BE2C (cell line): Measurements from ENCODE around the gene CEP350.
"Not testable (repeated sequence)": the region's sequence is repeated elsewhere in the genome, so short reads cannot be mapped to it uniquely, and the experiment has no call there.

Experiments
- DNase-seq: peaks from one replicate; pipeline ENCODE4 v3.0.0-alpha.2; 2020
- H3K27me3 ChIP-seq: fragments of 250-450 bp; sonication (Bioruptor Pico); 2 replicates; pipeline ENCODE4 v1.5.1; 2020; ENCODE audit warnings: mild to moderate bottlenecking
- H3K36me3 ChIP-seq: fragments of 250-450 bp; sonication (Bioruptor Pico); 2 replicates; pipeline ENCODE4 v1.5.1; 2020; ENCODE audit warnings: mild to moderate bottlenecking
- H3K4me1 ChIP-seq: fragments of 250-450 bp; sonication (Bioruptor Pico); 2 replicates; pipeline ENCODE4 v1.5.1; 2020
- H3K4me3 ChIP-seq: 2 replicates; pipeline ENCODE4 v1.5.1; 2011; ENCODE audit warnings: low read depth, low read length
- H3K9me3 ChIP-seq: fragments of 250-450 bp; sonication (Bioruptor Pico); 2 replicates; pipeline ENCODE4 v1.5.1; 2020
- TF ChIP-seq, protein P1 (sequence below): IDR thresholded peaks from 2 replicates; pipeline ENCODE4 v1.5.1; 2012; ENCODE audit warnings: mild to moderate bottlenecking, low read depth, low read length

CEP350 gene

DNA sequence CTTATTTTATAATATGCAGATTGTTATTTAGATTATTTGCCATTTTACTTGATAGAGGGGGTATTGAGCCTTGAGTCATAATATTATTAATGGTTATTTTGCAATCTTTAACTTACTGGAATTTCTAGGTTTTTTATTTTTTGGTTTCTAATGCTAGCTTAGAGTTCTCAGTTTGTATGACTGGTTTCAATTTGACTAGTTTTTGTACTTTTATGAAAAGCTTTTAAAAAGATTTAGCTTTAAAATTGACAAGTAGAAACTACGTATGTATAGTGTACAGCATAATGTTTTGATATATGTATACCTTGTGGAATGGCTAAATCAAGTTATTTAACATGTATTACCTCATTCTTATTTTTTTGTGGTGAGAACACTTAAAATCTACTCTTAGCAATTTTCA, 41.5 kb downstream of the CEP350 start:
- DNase-seq: no peak
- Histone ChIP-seq H3K9me3 (no peaks in the 10 kb centered on the region), H3K4me3 (no peak overlapping the region), H3K4me1 (no peaks in the 10 kb centered on the region), H3K27me3 (no peaks in the 10 kb centered on the region), H3K36me3 (peaks cover 17% of the 10 kb centered on the region)
- TF ChIP-seq, protein P1, sequence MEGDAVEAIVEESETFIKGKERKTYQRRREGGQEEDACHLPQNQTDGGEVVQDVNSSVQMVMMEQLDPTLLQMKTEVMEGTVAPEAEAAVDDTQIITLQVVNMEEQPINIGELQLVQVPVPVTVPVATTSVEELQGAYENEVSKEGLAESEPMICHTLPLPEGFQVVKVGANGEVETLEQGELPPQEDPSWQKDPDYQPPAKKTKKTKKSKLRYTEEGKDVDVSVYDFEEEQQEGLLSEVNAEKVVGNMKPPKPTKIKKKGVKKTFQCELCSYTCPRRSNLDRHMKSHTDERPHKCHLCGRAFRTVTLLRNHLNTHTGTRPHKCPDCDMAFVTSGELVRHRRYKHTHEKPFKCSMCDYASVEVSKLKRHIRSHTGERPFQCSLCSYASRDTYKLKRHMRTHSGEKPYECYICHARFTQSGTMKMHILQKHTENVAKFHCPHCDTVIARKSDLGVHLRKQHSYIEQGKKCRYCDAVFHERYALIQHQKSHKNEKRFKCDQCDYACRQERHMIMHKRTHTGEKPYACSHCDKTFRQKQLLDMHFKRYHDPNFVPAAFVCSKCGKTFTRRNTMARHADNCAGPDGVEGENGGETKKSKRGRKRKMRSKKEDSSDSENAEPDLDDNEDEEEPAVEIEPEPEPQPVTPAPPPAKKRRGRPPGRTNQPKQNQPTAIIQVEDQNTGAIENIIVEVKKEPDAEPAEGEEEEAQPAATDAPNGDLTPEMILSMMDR: no peak

DNA sequence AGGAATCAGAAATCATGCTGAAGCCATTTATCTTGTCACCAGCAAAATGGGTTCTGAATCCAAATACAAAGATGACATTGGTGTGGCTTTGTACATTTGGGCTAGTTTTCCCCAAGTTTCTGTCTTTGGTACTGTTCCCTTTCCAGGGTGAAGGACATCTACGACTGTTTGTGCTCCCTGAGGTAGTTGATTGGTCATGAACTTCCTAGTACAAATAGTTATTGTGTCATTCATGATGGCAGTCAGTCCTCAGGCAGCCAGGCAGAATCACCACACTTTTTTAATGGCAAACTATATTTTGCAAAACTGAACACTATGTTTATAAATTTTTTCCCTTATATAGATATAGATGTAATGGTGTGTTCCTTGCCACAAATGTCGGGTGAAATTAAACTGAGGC, 46.0 kb downstream of the CEP350 start:
- H3K9me3 ChIP-seq: no peaks in the 10 kb centered on the region
- TF ChIP-seq, protein P1: no peak
- H3K4me3 ChIP-seq: no peak overlapping the region
- H3K4me1 ChIP-seq: no peaks in the 10 kb centered on the region
- DNase-seq: no peak
- no peaks in the 10 kb centered on the region for H3K27me3 ChIP-seq
- peaks cover 10% of the 10 kb centered on the region for H3K36me3 ChIP-seq

DNA sequence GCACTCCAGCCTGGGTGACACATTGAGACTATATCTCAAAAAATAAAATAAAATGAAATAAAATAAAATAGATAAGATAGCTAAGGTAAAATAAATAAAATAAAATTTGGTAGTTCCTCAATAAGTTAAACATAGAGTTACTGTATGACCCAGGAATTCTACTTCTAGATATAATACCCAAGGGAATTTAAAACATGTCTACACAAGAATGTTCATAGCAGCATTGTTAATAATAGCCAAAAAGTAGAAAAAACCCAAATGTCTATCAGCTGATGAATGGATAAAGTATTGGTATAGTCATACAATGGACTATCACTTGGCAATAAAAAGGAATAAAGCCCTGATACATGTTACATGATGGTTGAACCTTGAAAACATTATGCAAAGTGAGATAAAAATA, 47.8 kb downstream of the CEP350 start:
- Histone ChIP-seq H3K4me3 (no peak overlapping the region), H3K4me1 (no peaks in the 10 kb centered on the region), H3K36me3 (peaks cover 15% of the 10 kb centered on the region), H3K27me3 (no peaks in the 10 kb centered on the region), H3K9me3 (0 out of 2 replicates have a peak, but pooled peaks cover 2% of the 10 kb centered on the region)
- DNase-seq: no peak
- TF ChIP-seq, protein P1: no peak

DNA sequence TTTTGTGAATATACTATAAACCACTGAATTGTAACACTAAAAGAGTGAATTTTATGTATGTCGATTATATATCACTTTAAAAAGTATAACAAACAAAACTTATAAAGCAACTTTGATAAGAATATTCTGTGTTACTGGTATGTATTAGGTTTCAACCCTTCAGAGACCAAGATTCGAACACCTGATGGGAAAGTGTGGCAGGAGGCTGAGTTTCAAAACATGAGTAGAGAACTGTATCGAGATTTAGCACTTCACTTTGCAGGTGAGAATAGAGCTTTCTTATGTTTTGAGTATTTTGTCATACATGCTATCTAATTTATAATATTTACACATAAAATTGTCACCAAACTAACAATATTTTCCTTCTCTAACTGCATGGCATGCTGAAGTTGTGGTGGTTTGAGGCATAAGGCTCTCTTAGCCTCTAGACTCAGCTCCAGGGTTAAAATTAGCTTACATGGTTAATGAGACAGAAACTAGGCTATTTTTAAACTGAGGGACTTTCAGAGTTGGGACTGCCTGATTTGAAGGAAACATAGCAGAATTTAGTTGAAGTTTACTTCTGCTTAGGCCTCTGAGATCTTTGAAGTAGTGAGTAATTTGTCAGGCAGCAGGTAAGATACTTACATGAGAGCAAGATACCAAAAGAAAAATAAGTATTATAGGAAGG, 48.6 kb downstream of the CEP350 start:
- H3K4me3 ChIP-seq: no peak overlapping the region
- DNase-seq: no peak
- H3K9me3 ChIP-seq: 0 out of 2 replicates have a peak, but pooled peaks cover 2% of the 10 kb centered on the region
- no peaks in the 10 kb centered on the region for H3K4me1 ChIP-seq
- no peaks in the 10 kb centered on the region for H3K27me3 ChIP-seq
- peaks cover 15% of the 10 kb centered on the region for H3K36me3 ChIP-seq
- TF ChIP-seq, protein P1: no peak

DNA sequence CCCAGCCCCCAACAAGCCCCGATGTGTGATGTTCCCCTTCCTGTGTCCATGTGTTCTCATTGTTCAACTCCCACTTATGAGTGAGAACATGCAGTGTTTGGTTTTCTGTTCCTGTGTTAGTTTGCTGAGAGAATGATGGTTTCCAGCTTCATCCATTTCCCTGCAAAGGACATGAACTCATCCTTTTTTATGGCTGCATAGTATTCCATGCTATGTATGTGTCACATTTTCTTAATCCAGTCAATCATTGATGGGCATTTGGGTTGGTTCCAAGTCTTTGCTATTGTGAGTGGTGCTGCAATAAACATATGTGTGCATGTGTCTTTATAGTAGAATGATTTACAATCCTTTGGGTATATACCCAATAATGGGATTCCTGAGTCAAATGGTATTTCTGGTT, 52.2 kb downstream of the CEP350 start:
- not testable (repeated sequence) for H3K4me1 ChIP-seq, H3K9me3 ChIP-seq, DNase-seq, H3K4me3 ChIP-seq, H3K27me3 ChIP-seq
- H3K36me3 ChIP-seq: peaks cover 13% of the 10 kb centered on the region

DNA sequence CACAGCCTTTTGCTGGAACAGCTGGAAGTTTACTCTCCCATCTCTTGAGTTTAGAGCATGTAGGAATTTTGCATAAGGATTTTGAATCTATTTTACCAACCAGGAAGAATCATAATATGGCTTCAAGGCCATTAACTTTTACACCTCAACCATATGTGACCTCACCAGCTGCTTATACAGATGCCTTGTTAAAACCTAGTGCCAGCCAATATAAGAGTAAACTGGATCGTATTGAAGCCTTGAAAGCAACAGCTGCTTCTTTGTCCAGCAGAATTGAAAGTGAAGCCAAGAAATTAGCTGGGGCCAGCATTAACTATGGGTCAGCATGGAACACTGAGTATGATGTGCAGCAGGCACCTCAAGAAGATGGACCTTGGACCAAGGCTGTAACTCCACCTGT, 65.4 kb downstream of the CEP350 start:
- no peaks in the 10 kb centered on the region for H3K27me3 ChIP-seq
- peaks cover 79% of the 10 kb centered on the region for H3K36me3 ChIP-seq
- no peak for DNase-seq
- TF ChIP-seq, protein P1: no peak
- no peaks in the 10 kb centered on the region for H3K4me1 ChIP-seq
- H3K4me3 ChIP-seq: no peak overlapping the region
- no peaks in the 10 kb centered on the region for H3K9me3 ChIP-seq

DNA sequence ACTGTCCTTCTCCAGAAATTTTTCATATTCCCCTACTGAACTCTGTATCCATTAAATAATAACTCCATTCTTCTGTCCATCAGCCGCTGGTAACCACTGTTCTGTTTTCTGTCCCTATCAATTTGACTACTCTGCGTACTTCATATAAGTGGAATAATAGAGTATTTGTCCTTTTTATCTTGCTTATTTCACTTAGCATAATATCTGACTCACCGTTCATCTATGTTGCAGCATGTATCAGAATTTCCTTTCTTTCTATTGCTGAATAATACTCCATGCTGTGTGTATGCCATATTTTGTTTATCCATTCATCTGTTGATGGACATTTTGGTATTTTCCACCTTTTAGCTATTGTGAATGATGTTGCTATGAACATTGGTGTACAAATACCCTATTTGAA, 71.9 kb downstream of the CEP350 start:
- TF ChIP-seq, protein P1: no peak
- no peak for DNase-seq
- Histone ChIP-seq H3K4me1 (no peaks in the 10 kb centered on the region), H3K9me3 (no peaks in the 10 kb centered on the region), H3K4me3 (no peak overlapping the region), H3K27me3 (no peaks in the 10 kb centered on the region), H3K36me3 (peaks cover 34% of the 10 kb centered on the region)
